OCI-LY1 (cell line): ENCODE data around the gene KRT77.

ENCODE experiments used
- H2AFZ ChIP-seq: fragments of 200-600 bp; sonication (generic), shearing (Covaris generic); 2 replicates; pipeline ENCODE4 v1.6.0; 2014; ENCODE audit warnings: antibody characterized with exemption, mild to moderate bottlenecking, low read length
- H3F3A ChIP-seq: fragments of 200-600 bp; sonication (generic), shearing (Covaris generic); 2 replicates; pipeline ENCODE4 v1.6.0; 2014; ENCODE audit warnings: mild to moderate bottlenecking, antibody characterized with exemption, low read length, moderate library complexity; ENCODE audit not compliant: insufficient read depth
- H3K27ac ChIP-seq: fragments of 200-600 bp; sonication (generic); 2 replicates; pipeline ENCODE4 v1.5.1; 2014; ENCODE audit warnings: low read length, mixed run types, mild to moderate bottlenecking, low read depth; ENCODE audit not compliant: poor library complexity, severe bottlenecking
- H3K27me3 ChIP-seq: fragments of 200-600 bp; sonication (generic); 2 replicates; pipeline ENCODE4 v1.6.0; 2014; ENCODE audit warnings: antibody characterized with exemption, mild to moderate bottlenecking, low read length, moderate library complexity; ENCODE audit not compliant: insufficient read depth
- H3K36me3 ChIP-seq: fragments of 200-600 bp; sonication (generic); 2 replicates; pipeline ENCODE4 v1.6.1; 2014; ENCODE audit warnings: mild to moderate bottlenecking, antibody characterized with exemption, low read length, moderate library complexity, mixed read lengths; ENCODE audit not compliant: insufficient read depth
- H3K4me1 ChIP-seq: fragments of 200-600 bp; sonication (generic); 2 replicates; pipeline ENCODE4 v1.5.1; 2014; ENCODE audit warnings: mild to moderate bottlenecking, low read length, moderate library complexity; ENCODE audit not compliant: insufficient read depth, severe bottlenecking
- H3K4me2 ChIP-seq: fragments of 200-600 bp; sonication (generic), shearing (Covaris generic); 2 replicates; pipeline ENCODE4 v1.6.1; 2014; ENCODE audit warnings: low read length
- H3K4me3 ChIP-seq: fragments of 200-600 bp; sonication (generic); 2 replicates; pipeline ENCODE4 v1.5.1; 2014; ENCODE audit warnings: low read length, low read depth, mild to moderate bottlenecking, mixed read lengths; ENCODE audit not compliant: poor library complexity, severe bottlenecking
- H3K79me2 ChIP-seq: fragments of 200-600 bp; shearing (Covaris generic); 2 replicates; pipeline ENCODE4 v1.6.1; 2016; ENCODE audit warnings: mixed run types, low read length, mixed read lengths; ENCODE audit not compliant: insufficient read depth
- H3K9ac ChIP-seq: fragments of 200-600 bp; sonication (generic), shearing (Covaris generic); 2 replicates; pipeline ENCODE4 v1.6.1; 2014; ENCODE audit warnings: mild to moderate bottlenecking, low read length, mixed read lengths
- H3K9me2 ChIP-seq: fragments of 200-600 bp; sonication (generic), shearing (Covaris generic); 2 replicates; pipeline ENCODE4 v1.6.1; 2014; ENCODE audit warnings: low read depth, mild to moderate bottlenecking, low read length, mixed read lengths
- H3K9me3 ChIP-seq: fragments of 200-600 bp; shearing (Covaris generic); 2 replicates; pipeline ENCODE4 v1.6.1; 2014; ENCODE audit warnings: low read length, mixed read lengths
- H4K20me1 ChIP-seq: fragments of 200-600 bp; sonication (generic), shearing (Covaris generic); 2 replicates; pipeline ENCODE4 v1.6.0; 2016; ENCODE audit warnings: mild to moderate bottlenecking, low read length; ENCODE audit not compliant: insufficient read depth
- CTCF ChIP-seq: fragments of 200-600 bp; sonication (generic), shearing (Covaris generic); IDR thresholded peaks from 2 replicates; pipeline ENCODE4 v1.5.1; 2017; ENCODE audit warnings: mild to moderate bottlenecking, antibody characterized with exemption, low read length, moderate library complexity, mixed read lengths
- EZH2 ChIP-seq: fragments of 200-600 bp; sonication (generic), shearing (Covaris generic); IDR thresholded peaks from 2 replicates; pipeline ENCODE4 v1.8.0; 2017; ENCODE audit warnings: borderline replicate concordance, mixed run types, mild to moderate bottlenecking, antibody characterized with exemption, low read length, moderate library complexity, mixed read lengths

The KRT77 gene

DNA sequence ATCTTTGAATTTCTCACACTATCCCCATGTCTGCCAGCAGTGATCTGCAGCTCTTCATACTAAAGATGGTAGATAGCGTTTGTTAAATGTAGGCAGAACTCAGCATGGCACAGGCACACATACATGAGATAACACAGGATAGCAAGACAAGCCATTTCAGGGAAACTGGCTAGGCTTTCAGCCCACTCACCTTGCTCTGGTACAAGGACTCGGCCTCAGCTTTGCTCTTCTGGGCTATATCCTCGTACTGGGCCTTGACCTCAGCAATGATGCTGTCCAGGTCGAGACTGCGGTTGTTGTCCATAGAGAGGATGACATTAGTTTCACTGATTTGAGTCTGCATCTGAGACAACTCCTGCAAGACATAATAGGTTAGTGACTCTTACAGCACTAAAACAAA, 26.2 kb downstream of the KRT77 start:
- Histone ChIP-seq H3K9me3 (no peaks in the 10 kb centered on the region), H3K79me2 (no peaks in the 10 kb centered on the region), H3K27me3 (no peaks in the 10 kb centered on the region), H3K9me2 (no peaks in the 10 kb centered on the region), H4K20me1 (no peaks in the 10 kb centered on the region), H3K9ac (no peak overlapping the region), H3K27ac (no peak overlapping the region), H3F3A (no peaks in the 10 kb centered on the region), H3K4me1 (no peaks in the 10 kb centered on the region), H3K4me3 (no peak overlapping the region), H3K4me2 (no peak overlapping the region), H2AFZ (no peak overlapping the region), H3K36me3 (no peaks in the 10 kb centered on the region)
- TF ChIP-seq CTCF (no peak), EZH2 (no peak)

- H3F3A ChIP-seq: no peaks in the 10 kb centered on the region
- no peak overlapping the region for H3K4me2 ChIP-seq
- H3K27me3 ChIP-seq: no peaks in the 10 kb centered on the region
- TF ChIP-seq EZH2 (no peak), CTCF (no peak)
- no peak overlapping the region for H3K9ac ChIP-seq
- no peak overlapping the region for H3K27ac ChIP-seq
- no peaks in the 10 kb centered on the region for H3K4me1 ChIP-seq
- no peaks in the 10 kb centered on the region for H3K9me3 ChIP-seq
- H2AFZ ChIP-seq: no peak overlapping the region
- no peaks in the 10 kb centered on the region for H3K9me2 ChIP-seq
- H3K36me3 ChIP-seq: no peaks in the 10 kb centered on the region
- no peaks in the 10 kb centered on the region for H4K20me1 ChIP-seq
- no peaks in the 10 kb centered on the region for H3K79me2 ChIP-seq
- no peak overlapping the region for H3K4me3 ChIP-seq
Observed at GRCh38 chr12:52676163-52676562, 27.2 kb downstream of the KRT77 start.

- Histone ChIP-seq H3K27ac (no peak overlapping the region), H3K9ac (no peak overlapping the region), H3K36me3 (no peaks in the 10 kb centered on the region), H4K20me1 (no peaks in the 10 kb centered on the region), H3K9me3 (no peaks in the 10 kb centered on the region), H3K4me1 (no peaks in the 10 kb centered on the region), H3K79me2 (no peaks in the 10 kb centered on the region), H3K4me2 (no peak overlapping the region), H3F3A (no peaks in the 10 kb centered on the region), H3K27me3 (no peaks in the 10 kb centered on the region), H2AFZ (no peak overlapping the region), H3K9me2 (no peaks in the 10 kb centered on the region), H3K4me3 (no peak overlapping the region)
- TF ChIP-seq EZH2 (no peak), CTCF (no peak)
Observed at GRCh38 chr12:52675301-52675701, 28.0 kb downstream of the KRT77 start.
